T follicular helper cell (primary cell): ENCODE results near the gene FAM180A.
"Not testable (repeated sequence)": the region's sequence is repeated elsewhere in the genome, so short reads cannot be mapped to it uniquely, and the experiment has no call there.

Experiments used
- DNase-seq: peaks from one replicate; pipeline ENCODE4 v3.0.0-alpha.2; 2020; ENCODE audit warnings: low read depth

Gene FAM180A

DNA sequence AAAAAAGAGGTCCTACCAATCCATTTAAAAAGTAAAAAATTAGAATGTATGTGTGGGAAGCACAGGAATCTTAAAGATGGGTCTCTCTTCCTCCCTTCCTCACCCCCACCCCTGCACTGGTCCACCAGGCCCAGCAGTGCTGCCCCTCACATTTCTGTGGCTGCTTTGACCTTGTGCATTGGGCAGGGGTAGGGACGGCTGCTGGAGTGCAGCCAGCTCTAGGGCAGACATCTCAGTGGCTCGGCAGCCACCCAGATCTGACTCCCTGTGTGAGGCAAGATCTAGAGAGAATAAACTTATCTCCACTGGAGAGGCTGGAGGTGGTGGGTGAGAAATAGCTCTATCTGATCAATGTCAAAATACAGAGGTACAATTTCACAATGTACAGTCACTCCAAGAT is 6.7 kb downstream of the FAM180A start:
- no peak for DNase-seq

DNA sequence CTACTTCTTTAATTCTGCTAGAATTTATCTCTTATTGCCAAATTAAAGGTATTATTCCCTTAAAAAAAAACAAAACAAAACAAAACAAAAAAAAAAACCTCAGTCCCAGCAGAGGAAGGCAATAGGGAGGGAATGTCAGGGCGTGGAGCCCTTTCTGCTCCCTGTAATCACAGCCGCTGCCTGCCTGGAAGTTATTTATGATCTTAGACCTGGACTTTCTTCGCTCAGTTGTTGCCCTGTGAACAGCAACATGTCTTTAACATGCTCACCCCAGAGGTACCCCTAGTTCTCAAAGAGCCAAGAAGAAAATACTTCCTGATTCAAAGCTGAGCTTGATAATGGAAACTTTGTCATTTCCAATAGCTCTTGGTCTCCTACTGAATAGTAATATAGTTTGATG is 7.7 kb downstream of the FAM180A start:
- DNase-seq: no peak

DNA sequence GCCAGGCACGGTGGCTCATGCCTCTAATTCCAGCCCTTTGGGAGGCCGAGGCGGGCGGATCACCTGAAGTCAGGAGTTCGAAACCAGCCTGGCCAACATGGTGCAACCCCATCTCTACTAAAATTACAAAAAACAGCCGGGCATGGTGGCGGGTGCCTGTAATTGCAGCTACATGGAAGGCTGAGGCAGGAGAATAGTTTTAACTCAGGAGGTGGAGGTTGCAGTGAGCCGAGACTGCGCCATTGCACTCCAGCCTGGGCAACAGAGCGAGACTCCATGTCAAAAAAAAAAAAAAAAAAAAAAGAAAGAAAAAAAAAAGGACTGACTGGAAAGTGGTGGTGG is 11.3 kb downstream of the FAM180A start:
- not testable (repeated sequence) for DNase-seq

- no peak for DNase-seq
Measured at GRCh38 chr7:135736586-135737305, 11.9 kb downstream of the FAM180A start.

GRCh38 chr7:135734343-135734689 is 14.3 kb downstream of the FAM180A start:
- DNase-seq: no peak

- no peak for DNase-seq
Measured at GRCh38 chr7:135733603-135734342, 14.8 kb downstream of the FAM180A start.

GRCh38 chr7:135731131-135731530 is 17.5 kb downstream of the FAM180A start:
- DNase-seq: no peak

GRCh38 chr7:135729230-135729629 is 19.4 kb downstream of the FAM180A start:
- no peak for DNase-seq

GRCh38 chr7:135728136-135728669 is 20.4 kb downstream of the FAM180A start, which contains the start of gene SLC13A4:
SLC13A4 (minus strand) TSS chr7:135728186; CDS start chr7:135727496, 690 bp downstream.
- DNase-seq: no peak

GRCh38 chr7:135726911-135727673 is 21.5 kb downstream of the FAM180A start:
- DNase-seq: no peak

GRCh38 chr7:135726276-135726788 is 22.3 kb downstream of the FAM180A start:
- no peak for DNase-seq

- DNase-seq: no peak
Measured at GRCh38 chr7:135723411-135723810, 25.2 kb downstream of the FAM180A start.

GRCh38 chr7:135721198-135721820 is 27.3 kb downstream of the FAM180A start:
- no peak for DNase-seq

GRCh38 chr7:135719688-135720087 is 28.9 kb downstream of the FAM180A start:
- DNase-seq: no peak

DNA sequence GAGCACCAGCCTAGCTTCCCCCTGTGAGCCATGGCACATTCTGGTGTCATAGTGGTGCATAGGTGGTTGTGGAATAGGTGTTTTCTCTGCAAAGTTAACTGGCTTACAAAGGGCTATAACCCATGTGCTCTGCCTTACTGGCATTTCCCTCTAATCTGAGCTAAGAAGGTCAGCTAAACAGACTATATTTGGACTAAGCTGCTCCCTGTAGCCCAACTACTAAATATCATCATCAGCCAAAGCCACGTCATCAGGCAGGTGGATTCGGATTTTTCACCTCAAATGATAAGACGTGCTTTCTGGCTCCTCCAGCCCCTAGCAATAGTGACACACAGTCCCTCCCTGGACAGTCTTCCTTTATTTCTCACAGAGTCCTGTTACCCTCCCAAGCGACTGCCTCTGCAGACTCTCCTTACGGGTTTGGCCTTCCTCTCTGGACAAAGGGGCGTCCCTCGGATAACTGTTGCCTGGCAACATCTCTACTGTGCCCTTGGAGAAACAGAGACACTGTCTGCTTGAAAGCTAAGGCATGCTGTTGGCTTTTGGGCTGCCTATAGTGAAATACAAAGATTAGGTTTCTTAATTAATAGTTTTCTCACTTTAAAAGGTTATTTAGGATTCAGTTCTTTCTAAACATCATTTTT is 29.7 kb downstream of the FAM180A start:
- DNase-seq: no peak

DNA sequence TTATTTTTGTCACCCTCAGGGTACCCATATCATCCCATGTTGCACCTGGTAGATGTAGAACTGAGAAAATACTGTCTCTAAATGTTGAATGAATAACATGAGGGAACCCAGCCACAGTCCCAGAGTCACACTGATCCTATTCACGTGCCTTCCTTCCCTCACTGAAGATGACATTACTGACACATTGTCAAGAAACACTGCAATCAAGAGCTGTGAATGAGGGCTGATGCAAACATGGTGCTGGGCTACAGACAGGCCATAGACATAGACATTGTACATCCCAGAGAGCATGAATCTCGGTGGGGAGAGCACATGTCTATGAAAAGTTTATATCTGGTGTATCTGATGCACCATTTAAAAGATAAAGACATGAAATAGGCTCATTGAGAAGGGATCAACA is 30.4 kb downstream of the FAM180A start:
- DNase-seq: no peak

GRCh38 chr7:135717693-135718092 is 30.9 kb downstream of the FAM180A start:
- no peak for DNase-seq

- DNase-seq: no peak
Measured at GRCh38 chr7:135716677-135717238, 31.9 kb downstream of the FAM180A start.

GRCh38 chr7:135715673-135716072 is 32.9 kb downstream of the FAM180A start:
- no peak for DNase-seq

GRCh38 chr7:135715055-135715522 is 33.5 kb downstream of the FAM180A start:
- no peak for DNase-seq

DNA sequence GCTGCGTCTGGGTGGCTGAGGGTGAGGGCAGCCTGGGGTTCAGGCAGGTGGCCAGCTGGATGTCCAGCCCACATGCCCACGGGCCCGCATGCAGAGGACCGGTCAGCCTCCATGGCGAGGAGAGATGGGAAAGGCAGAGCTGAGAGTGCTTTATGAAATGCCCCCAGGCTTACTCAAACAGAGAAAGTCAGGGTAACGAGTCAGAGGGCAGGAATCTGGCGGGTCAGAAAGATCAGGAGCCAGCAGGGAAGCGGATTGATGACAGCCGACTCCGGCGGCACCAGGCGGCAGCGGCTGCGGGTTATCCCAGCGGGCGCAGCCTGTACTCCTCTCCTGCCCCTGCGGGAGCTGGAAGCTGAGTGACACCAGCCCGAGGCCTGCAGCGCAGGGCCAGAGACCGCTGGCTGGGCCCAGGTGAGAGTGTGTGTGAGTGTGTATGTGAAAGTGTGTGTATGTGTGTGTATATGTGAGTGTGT is 34.0 kb downstream of the FAM180A start:
- DNase-seq: no peak
